GM06990 (cell line): Measurements from ENCODE around the gene TPO.

Source experiments
- DNase-seq: peaks from one replicate; pipeline ENCODE4 v3.0.0-alpha.2; 2011; ENCODE audit not compliant: insufficient read length; ENCODE audit errors: extremely low read depth
- H3K27me3 ChIP-seq: replicated peaks from 2 replicates; pipeline ENCODE4 v1.6.0; 2011; ENCODE audit warnings: low read length; ENCODE audit not compliant: control insufficient read depth, insufficient read depth
- H3K36me3 ChIP-seq: 2 replicates; pipeline ENCODE4 v1.5.1; 2011; ENCODE audit warnings: low read length; ENCODE audit not compliant: control insufficient read depth, insufficient read depth
- H3K4me3 ChIP-seq: replicated peaks from 2 replicates; pipeline ENCODE4 v1.5.1; 2011; ENCODE audit warnings: low read depth, mild to moderate bottlenecking, control low read depth, low read length
- TF ChIP-seq, protein P1 (sequence below): IDR thresholded peaks from 2 replicates; pipeline ENCODE4 v1.5.1; 2011; ENCODE audit warnings: low read length, control low read depth, mild to moderate bottlenecking, inconsistent platforms; ENCODE audit not compliant: insufficient read depth, poor library complexity, severe bottlenecking

Gene TPO

GRCh38 chr2:1482253-1482675 lies 69.0 kb downstream of the TPO start:
- no peak overlapping the region for H3K4me3 ChIP-seq
- no peaks in the 10 kb centered on the region for H3K27me3 ChIP-seq
- DNase-seq, result no peak
- TF ChIP-seq, protein P1, sequence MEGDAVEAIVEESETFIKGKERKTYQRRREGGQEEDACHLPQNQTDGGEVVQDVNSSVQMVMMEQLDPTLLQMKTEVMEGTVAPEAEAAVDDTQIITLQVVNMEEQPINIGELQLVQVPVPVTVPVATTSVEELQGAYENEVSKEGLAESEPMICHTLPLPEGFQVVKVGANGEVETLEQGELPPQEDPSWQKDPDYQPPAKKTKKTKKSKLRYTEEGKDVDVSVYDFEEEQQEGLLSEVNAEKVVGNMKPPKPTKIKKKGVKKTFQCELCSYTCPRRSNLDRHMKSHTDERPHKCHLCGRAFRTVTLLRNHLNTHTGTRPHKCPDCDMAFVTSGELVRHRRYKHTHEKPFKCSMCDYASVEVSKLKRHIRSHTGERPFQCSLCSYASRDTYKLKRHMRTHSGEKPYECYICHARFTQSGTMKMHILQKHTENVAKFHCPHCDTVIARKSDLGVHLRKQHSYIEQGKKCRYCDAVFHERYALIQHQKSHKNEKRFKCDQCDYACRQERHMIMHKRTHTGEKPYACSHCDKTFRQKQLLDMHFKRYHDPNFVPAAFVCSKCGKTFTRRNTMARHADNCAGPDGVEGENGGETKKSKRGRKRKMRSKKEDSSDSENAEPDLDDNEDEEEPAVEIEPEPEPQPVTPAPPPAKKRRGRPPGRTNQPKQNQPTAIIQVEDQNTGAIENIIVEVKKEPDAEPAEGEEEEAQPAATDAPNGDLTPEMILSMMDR, result no peak
- H3K36me3 ChIP-seq, result no peaks in the 10 kb centered on the region

DNA sequence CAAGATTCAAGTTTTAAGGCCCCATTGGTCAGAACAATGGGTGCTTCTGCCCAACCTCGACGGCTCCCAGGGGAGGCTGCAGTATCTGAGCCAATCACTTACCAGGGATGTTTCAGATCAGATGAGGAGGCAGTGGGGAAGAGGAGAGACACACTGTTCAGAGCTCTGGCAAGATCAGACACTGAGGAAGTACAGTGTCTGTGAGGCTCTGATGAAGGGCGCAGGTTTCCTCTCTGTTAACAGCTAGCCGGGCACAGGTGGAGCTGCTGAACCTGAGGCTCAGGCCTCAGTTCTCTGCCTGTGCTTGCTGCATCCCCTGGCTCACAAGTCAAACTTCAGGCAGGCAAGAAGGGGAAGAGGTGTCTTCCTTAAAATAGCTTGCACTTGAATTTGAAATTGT lies 69.7 kb downstream of the TPO start:
- H3K27me3 ChIP-seq, result no peaks in the 10 kb centered on the region
- no peak overlapping the region for H3K4me3 ChIP-seq

DNA sequence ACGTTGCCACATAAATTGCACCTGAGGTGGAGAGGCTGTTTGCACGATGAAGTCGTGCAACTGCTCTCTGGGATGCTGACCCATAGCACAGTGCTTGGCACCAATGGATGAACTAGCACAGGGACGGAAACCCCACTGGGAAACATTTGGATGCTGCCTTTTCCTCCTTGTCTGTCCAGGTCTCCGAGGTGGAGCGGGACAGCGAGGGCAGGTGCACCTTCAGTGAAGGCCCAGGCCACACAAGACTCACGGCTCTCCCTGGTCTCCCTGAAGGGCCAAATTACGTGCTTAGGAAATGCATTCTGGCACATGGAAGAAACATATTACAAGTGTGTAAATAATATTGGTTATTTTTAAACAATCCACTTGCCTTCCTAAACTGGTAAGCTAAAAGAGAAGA lies 70.3 kb downstream of the TPO start:
- Histone ChIP-seq H3K27me3 (no peaks in the 10 kb centered on the region), H3K4me3 (no peak overlapping the region)
- TF ChIP-seq, protein P1, result no peak

More for the DNA sequence above, 69.7 kb downstream of the TPO start:
- TF ChIP-seq, protein P1, result no peak
- no peaks in the 10 kb centered on the region for H3K36me3 ChIP-seq
- no peak for DNase-seq

DNA sequence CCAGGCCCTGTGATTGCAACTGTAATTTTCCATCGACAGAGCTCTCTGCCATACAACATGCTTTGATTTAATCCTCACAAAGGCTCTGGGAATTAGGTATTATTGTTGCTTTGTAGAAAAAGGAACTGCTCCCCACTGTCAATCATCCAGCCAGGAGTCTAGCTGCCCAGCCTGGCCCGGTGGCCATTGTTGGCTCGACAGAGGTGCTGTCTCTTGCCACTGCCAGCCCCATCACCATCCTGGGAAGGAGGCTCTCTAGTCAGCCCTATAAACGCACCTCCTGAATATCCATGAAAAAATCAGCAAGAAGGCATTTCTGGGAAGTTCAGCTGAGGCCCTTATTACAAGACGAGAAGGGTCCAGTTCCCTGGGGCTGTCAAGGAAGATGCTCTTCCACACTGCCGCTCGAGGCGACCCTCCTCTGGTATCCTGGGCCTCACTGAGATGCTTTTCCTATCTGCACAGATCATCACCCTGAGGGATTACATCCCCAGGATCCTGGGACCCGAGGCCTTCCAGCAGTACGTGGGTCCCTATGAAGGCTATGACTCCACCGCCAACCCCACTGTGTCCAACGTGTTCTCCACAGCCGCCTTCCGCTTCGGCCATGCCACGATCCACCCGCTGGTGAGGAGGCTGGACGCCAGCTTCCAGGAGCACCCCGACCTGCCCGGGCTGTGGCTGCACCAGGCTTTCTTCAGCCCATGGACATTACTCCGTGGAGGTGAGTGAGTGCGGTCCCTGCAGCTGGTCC lies 71.0 kb downstream of the TPO start:
- no peak overlapping the region for H3K4me3 ChIP-seq
- TF ChIP-seq, protein P1, result no peak
- no peak for DNase-seq
- no peaks in the 10 kb centered on the region for H3K36me3 ChIP-seq
- H3K27me3 ChIP-seq, result no peaks in the 10 kb centered on the region

More for the DNA sequence above, 70.3 kb downstream of the TPO start:
- DNase-seq, result no peak
- H3K36me3 ChIP-seq, result no peaks in the 10 kb centered on the region

GRCh38 chr2:1486670-1487069 lies 73.4 kb downstream of the TPO start:
- DNase-seq, result no peak
- TF ChIP-seq, protein P1, result no peak
- H3K27me3 ChIP-seq, result no peaks in the 10 kb centered on the region

More at GRCh38 chr2:1486670-1487069, 73.4 kb downstream of the TPO start:
- Histone ChIP-seq H3K4me3 (no peak overlapping the region), H3K36me3 (no peaks in the 10 kb centered on the region)
